Measurements from ENCODE around the gene DNASE2B.
"Not testable (repeated sequence)": the region's sequence is repeated elsewhere in the genome, so short reads cannot be mapped to it uniquely, and the experiment has no call there.

The DNASE2B gene

DNA sequence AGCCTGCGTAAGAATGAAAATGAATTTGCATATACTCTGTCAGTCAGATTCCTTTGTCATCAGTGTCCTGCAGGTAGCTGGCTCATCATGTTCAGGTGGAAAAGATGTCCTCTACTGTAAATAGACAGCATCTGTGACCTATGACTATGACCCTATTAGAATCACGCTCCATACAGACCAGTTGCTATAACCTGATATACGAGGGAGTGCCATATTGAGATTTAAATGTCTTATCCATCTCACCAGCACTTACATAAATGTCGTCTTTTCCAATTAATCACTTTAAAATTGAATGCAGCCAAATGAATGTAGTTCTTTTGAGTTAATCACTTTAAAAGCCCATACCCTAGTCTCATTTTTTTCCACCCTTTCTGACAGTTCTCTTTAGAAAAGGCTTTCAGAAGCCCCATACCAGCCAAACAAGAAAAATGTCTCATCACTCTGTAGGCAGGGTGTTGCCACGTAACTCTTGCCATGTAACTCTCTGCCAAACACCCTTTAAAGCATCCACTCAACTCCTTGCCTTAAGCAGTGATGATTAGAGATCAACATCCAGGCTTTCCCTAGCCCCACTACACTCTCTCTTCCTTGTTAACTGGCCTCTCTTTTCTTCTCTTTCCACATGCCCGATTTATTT is 26.3 kb downstream of the DNASE2B start:
- DNase-seq, result no peak

DNA sequence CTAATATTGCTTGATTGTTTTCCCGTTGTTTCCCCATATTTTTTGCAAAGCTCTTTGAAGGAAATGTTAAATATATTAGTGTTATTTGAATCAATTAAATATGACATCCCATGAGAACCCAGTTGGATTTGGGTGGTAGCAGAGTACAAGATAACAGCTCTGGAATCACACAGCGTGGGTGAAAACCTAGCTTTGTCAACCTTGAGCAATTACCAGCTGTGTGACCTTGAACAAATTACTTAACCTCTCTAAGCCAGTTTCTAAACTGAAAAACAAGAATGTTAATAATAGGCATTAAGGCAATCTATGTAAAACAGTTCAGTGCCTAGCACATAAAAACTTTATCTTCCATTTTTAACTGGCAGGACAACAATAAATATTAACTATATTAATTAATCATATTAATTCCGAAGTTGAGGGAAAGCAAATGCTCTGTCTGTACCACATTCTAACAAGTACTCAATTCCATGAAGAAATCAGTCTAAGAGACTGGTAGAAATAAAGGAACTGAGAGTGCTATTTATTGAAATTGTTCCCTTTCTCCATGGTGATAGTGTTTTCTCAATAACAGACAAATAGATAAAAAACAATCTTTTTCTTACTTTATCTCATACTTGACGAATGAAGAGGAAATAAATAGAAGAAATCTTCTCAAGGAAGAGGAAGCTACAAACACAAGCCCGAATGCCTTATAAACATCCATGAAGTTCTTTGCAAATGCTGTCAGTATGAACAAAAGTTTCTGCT is 27.0 kb downstream of the DNASE2B start:
- DNase-seq, result no peak

DNA sequence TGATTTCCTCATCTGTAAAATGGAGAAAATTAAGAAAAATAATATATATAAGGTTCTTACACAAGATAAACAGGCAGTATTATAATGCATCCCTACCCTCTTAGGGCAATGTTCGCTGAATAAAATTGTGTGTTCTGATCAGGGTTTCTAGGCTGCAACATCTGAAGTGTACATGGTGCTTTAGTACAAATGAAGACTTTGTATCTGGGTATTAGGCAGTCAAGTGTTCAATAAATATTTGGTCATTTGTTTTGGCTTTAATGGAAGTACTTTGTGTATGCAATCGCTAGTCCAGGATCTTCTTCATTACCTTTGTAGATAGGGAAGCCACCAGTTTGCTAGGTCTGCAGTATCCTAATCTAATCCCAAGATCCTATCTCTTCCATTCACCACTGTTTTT is 28.1 kb downstream of the DNASE2B start:
- no peak for DNase-seq

DNA sequence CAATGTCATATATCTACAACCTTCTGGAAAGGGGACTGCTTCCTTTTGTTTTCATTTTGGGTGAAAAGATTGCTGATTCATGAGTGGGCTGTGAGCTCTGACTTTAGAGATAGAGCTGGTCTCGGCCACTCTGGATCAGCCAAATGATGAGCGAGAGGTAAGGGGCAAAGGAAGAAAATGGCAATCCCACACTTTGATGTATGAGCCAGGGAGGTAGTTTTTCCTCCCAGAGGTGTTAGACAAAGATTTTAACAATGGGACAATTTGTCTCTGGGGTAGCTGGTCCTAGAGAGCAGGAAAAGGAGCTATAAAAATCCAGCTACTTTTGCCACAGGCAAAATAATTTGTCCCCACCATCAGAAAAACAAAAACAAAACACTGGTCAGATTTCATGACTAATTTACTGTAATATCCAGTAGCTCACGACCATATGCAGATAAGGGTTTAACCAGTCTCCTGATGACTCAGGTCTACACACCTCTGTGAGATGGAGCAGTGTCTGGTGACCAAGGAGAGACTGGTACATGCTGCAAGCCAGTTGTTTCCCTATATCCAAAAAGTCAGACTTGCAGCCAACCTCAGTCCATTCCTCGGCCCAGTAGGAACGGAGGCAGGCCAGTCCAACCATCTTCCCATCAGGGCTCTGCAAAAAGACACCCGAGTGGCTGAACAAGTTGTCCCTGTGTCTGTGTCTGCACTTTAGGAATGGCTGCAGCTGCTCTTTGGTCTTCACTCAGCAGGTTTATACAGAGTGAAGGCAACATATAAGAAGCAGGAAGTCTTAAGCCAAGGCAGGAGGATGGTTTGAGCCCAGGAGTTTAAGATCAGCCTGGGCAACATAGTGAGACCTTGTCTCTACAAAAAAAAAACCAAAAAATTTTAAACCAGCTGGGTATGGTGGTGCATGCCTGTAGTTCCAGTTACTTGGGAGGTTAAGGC is 29.2 kb downstream of the DNASE2B start:
- DNase-seq, result no peak

DNA sequence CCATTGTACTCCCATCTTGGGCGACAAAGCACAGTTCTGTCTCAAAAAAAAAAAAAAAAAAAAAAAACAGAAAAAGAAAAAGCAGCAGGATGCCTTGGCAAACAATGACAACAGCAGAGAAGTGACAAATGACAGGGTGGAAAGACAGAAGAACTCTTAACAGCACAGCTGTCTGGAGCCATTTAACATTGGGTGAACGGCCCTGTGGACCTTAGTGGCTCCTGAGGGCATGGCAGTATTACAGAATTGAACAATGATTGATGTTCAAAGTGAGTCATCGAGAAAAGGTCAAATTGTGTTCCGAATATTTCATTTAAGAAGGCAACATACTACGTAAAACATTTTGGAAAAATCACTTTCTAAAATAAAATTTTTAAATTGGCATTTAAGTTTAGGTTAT is 30.0 kb downstream of the DNASE2B start:
- no peak for DNase-seq

DNA sequence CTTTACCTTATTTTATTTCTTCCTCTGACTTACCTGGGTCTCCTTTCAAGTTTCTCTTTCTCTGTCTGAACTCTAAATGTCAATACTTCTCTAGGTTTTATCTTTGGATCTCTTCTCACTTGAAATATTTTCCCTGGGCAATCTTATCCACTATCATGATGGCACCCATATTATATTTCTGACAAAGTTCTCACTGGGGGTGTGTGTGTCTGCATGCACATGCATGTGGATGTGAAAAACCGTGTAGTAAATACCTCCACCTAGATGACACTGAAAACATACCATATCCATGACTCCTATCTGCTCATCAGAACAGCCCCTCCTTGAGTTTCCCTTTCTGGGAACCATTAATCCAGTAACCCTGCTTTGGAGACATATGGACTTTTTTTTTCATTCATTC is 30.9 kb downstream of the DNASE2B start:
- DNase-seq, result no peak

DNA sequence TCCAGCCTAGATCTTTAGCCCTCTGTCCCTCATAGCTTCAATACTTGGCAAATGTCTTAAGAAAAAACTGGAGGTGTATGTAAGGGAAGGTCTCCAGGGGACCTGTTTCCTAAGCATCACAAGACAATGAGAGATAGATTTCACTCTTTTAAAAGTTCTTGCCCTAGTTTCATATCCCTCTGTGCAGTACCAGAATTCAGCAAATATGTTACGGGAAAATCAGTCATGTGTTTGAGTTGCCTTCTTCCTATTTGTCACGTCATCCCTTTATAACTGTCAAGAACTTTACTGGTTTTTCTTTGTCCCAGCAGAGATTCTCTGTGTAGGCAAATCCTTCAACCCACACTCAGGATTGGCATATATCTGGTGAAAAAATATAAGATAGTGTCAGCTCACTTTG is 32.3 kb downstream of the DNASE2B start:
- DNase-seq, result no peak

DNA sequence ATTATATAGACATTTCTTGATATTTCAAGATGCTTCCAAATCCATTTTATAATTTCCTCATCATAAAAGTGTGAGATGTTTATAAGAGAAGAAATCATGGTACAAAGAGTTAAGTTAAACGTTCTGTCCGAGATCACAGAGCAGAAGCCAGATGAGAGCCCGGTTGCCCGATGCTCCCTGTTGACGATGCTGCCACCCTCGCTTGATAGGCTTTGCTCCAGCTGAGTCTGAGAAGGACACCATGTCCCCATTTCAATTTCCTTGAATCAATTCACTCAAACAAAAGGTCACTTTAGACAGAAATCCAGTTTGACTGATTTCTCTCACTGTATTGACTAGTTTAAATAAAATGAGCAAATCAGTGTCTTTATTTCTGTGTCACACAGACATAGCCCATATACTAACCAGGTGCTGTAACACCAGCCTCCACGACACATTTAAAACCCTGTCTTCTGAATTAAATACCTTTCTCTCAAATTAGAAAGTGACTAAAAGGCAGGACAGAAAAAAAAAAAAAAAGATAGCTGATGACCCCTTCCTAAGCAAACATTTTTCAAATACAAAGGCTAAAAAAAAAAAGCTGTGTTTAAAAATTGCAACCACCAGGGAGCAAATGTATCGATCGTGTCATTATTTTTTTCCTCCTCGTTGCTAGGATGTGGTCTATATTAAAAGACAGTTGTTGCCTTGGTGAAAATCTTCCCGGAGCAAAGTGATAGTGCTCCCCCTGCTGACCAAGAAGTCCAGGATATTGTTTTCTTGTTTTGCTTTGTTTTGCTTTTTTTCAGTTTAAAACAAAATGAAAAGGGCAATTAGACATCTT is 35.2 kb downstream of the DNASE2B start:
- DNase-seq, result peak; percentile 78

DNA sequence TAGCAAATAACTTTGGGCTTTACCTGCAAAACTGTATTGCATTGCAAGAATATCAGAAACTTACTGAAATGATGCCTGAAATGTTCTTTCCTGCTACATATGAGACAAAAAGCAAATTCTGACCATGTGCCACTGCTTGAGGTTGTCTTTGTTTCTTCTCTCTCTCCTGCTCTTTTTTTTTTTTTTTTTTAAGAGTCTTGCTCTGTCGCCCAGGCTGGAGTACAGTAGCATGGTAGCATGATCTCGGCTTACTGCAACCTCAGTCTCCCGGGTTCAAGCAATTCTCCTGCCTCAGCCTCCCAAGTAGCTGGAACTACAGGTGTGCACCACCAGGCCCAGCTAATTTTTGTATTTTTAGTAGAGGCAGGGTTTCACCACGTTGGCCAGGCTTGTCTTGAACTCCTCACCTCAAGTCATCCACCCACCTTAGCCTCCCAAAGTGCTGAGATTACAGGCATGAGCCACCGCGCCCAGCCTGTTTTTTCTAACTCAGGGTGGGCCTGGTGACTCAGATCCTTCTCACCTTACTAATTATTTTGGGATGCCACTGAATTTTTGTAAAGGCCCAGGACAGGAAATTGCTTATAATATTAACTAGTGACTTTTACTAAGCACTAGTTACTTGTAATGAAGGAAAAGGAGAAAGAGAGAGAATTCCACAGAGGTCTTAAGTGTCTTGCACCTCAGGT is 35.9 kb downstream of the DNASE2B start:
- DNase-seq, result no peak

DNA sequence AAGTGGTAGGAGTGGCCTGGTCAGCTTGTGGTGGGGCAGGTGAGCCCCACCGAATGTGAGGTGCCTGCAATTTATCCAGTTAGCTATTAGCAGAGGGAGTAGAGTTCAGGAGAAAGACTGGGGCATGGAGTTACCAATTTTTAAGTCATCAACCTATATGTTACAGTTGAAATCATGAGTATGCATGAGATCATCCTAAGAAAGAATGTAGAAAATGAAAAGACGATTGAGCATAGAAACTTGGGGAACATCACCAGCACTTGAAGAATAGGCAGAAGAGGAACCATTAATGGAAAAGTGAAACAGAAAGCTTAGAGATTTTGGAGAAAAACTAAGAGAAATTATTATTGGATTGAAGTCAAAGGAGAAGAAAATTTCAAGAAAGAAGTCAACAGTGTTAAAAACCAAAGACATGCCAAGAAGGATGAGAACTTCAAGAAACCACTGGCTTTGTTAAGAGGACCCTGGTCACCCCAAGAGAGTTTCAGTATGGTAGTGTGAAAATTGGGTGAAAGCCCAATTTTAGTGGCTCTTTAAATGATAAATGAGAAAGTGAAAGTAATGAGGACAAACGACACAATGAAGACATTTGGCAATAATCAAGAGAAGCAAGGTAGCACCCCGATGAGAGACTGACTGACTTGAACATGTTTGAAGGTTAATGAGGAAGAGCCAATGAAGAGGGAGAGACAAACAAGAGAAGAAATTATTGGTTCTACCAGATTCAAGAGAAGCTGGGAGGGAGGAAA is 36.7 kb downstream of the DNASE2B start:
- DNase-seq, result no peak

DNA sequence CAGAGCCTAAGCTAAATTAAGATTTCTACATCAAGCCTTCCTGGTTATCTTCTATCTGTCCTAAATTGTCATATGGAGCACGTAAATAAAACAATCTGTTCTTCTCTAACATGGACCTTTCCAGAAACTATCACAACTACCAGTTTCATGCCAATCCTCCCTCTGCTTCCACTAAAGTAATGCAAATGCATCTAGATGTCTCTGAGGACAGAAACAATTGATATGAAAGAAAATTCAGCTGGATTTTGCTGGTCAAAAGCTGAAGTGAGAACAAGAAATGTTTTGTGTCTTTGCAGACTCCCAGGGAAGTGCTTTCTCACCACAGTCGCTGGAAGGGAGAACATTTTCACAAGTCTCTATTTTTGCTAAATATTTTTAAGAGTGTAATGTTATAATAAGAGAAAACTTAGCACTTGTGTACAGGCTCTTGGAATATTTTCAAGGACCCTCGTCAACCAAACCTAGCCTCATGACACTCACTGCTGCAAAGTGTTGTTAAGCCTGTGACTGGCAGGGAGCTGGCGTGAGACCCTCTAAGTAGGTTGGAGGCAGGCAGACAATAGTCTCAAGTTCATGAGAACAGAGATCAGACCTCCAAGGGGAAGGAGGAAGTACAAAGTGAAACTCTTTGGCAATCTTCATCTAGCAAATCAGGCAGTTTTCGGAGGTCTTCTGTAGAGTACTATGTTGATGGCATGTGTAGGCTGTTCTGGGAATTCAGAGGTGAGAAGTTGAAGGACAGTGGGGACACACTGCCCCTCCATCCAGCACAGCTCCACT is 38.8 kb downstream of the DNASE2B start:
- no peak for DNase-seq

DNA sequence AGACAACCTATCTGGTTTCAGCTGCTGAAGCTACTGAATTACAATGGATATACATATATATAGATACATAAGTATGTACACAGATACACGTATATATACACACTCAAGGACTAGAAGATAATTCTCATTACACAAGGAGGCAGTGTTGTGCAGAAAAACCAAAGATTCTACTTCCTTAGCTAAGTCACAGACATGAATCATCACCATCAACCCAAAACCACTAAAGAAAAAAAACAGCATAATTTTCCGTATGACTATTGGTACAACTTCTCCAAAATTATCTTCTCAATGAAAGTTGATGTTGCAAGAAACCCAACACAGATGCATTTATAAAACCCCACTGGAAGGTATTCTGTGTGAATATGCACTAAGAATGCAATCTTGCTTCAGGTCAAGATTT is 44.0 kb downstream of the DNASE2B start:
- DNase-seq, result peak; percentile 16

DNA sequence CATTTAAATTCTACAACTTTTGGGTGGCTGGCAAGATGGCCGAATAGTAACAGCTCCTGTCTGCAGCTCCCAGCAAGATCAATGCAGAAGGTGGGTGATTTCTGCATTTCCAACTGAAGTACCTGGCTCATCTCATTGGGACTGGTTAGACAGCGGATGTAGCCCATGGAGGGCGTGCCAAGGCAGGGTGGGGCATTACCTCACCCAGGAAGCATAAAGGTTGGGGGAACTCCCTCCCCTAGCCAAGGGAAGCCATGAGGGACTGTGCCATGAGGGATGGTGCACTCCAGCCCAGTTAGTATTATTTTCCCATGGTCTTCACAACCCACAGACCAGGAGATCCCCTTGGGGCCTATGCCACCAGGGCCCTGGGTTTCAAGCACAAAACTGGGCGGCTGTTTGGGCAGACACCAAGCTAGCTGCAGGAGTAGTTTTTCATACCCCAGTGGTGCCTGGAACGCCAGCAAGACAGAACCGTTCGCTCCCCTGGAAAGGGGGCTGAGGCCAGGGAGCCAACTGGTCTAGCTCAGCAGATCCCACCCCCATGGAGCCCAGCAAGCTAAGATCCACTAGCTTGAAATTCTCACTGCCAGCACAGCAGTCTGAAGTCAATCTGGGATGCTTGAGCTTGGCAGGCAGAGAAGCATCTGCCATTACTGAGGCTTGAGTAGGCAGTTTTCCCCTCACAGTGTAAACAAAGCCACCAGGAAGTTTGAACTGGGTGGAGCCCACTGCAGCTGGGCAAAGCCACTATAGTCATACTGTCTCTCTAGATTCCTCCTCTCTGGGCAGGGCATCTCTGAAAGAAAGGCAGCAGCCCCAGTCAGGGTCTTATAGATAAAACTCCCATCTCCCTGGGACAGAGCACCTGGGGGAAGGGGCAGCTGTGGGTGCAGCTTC is 44.7 kb downstream of the DNASE2B start:
- DNase-seq, result not testable (repeated sequence)

DNA sequence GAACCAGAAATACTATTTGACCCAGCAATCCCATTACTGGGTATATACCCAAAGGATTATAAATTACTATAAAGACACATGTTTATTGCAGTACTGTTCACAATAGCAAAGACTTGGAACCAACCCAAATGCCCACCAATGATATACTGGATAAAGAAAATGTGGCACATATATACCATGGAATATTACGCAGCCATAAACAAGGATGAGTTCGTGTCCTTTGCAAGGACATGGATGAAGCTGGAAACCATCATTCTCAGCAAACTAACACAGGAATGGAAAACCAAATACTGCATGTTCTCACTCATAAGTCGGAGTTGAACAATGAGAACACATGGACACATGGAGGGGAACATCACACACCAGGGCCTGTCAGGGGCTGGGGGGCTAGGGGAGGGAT is 50.4 kb downstream of the DNASE2B start:
- not testable (repeated sequence) for DNase-seq

DNA sequence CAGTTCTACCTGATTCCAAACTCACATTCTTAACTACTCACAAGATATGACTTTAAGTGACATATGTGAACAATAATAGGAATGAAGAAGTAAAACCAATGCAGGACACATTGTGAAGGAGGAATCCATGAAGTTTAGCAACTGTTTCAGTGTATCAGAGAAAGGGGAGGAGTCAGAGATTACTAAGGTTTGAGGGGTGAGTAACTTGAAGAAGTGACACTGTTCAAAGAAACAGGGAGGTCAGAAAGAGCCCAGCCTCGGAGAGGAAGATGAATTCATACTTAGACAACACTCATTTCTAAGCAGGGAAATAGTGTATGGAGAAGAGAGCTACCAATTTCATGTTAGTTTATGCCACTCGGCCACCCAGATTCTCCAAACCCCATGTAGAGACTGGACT is 52.6 kb downstream of the DNASE2B start:
- DNase-seq, result no peak

DNA sequence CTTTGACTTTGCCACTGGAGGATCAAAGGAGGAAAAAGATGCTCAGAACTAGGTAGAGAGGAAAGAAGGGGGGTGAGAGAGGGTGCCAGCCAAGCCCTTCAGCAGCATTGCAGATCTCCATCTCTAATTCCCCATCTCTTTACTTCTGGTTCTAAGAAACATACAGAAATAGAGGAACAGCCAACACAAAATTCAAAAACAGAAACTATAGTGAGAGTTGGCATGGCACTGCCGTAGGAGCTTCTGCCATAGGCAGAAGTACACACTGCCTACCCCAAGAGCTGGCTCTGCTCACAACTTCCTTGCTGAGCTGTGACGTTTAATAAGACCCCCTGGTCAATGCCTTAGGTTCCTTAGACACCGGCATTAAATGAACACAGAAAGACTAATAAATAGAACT is 54.2 kb downstream of the DNASE2B start:
- DNase-seq, result no peak

DNA sequence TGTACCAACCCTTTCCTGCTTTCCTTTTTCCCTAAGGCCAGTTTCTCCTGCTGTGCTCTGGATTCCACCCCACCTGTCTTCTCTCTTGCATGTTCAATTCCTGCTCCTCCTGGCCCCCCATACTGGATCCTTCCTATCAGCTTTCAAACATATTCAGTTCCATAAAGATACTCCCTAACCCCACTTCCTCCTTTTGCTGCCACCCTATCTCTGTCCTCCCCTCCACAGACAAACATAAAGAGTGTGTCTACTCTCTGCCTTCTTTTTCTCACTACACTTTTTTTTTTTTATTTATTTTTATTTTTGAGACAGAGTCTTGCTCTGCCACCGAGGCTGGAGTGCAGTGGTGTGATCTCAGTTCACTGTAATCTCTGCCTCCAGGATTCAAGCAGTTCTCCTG is 63.8 kb downstream of the DNASE2B start:
- no peak for DNase-seq
